ENCODE measurements around the gene LDB3. TPM values are rescaled to one million over a fixed set of nuclear protein-coding genes. Genes with fewer than 3 reads are reported as not detected.

The LDB3 gene
- polyA plus RNA-seq, 1 donor (not counting 4 experiments of a cell fraction or from before 2014, with no cell fraction given): 0.01 TPM

DNA sequence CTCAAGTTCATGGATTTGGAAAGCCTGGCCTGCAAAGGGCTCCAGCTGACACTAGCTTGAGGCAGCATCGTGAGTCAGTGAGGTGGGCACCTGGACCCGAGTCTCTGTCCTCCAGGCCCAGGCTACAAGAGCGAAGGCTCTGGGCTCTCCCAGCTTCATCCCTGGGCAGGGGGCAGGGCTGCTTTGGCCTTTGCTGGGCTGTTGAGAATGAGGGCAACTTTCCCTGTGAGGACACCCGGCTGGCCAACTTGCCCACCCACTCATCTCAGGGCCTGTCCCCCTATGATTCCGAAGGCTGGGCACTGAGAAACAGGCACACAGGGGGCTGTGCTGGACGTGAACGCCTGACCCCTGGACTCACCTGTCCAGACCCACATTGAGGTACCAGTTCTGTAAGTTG is 24.4 kb downstream of the LDB3 start:
- dilution Hi-C loops (cut with MboI; ENCODE audit: extremely low pct_ligation_motif_present, low sequenced_read_pairs): no loop called here
- no peak overlapping the region for H2AFZ ChIP-seq (ENCODE audit: control insufficient read depth, low read length)
- FAIRE-seq: no peak

DNA sequence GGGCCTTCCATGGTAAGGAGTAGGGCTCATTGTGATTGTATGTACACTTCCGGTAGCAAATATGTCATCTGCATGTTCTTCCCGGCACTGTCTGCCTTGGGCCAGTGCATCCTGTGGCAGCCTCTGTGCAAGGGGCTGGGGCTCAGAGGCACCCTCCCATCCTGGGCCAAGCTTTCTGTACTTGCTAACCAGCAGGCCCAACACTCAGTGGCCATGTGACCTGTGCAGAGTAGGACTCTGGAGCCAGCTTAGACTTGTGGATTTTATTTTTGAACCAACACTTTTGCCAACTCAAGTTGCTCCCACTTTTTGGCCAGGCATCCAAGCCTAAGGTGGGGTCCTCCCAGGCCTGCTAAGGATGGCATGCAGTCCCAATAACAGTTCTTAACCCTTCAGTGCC is 25.0 kb downstream of the LDB3 start:
- FAIRE-seq: no peak
- Histone ChIP-seq H3K4me2 (ENCODE audit: control insufficient read depth, extremely low read depth, insufficient read depth, low read depth, low read length) (no peak overlapping the region), H3K27me3 (ENCODE audit: control insufficient read depth, extremely low read depth, insufficient read depth, low read length) (peaks cover 19% of the 10 kb centered on the region), H3K9me1 (ENCODE audit: control insufficient read depth, extremely low read depth, insufficient read depth, low read length) (no peaks in the 10 kb centered on the region), H3K27ac (ENCODE audit: control insufficient read depth, insufficient read depth, low read length) (no peak overlapping the region), H4K20me1 (ENCODE audit: control insufficient read depth, extremely low read depth, insufficient read depth, low read length) (no peaks in the 10 kb centered on the region), H3K4me1 (ENCODE audit: control insufficient read depth, extremely low read depth, insufficient read depth, low read length) (no peaks in the 10 kb centered on the region), H3K9ac (ENCODE audit: control insufficient read depth, extremely low read depth, insufficient read depth, low read length) (no peak overlapping the region), H3K9me3 (ENCODE audit: control insufficient read depth, low read depth, low read length) (no peaks in the 10 kb centered on the region), H3K36me3 (ENCODE audit: control insufficient read depth in 2 of 2, extremely low read depth in 1 of 2, insufficient read depth in 2 of 2, low read length in 2 of 2) (no peaks in the 10 kb centered on the region), H3K4me3 (ENCODE audit: control insufficient read depth in 2 of 3, extremely low read depth in 1 of 3, insufficient read depth in 2 of 3, low read depth in 1 of 3, low read length in 3 of 3) (no peak overlapping the region), H3K79me2 (ENCODE audit: control insufficient read depth, insufficient read depth, low read length) (no peaks in the 10 kb centered on the region), H2AFZ (ENCODE audit: control insufficient read depth, low read length) (no peak overlapping the region)
- dilution Hi-C loops (cut with MboI; ENCODE audit: extremely low pct_ligation_motif_present, low sequenced_read_pairs): no loop called here
- TF ChIP-seq, protein P1, sequence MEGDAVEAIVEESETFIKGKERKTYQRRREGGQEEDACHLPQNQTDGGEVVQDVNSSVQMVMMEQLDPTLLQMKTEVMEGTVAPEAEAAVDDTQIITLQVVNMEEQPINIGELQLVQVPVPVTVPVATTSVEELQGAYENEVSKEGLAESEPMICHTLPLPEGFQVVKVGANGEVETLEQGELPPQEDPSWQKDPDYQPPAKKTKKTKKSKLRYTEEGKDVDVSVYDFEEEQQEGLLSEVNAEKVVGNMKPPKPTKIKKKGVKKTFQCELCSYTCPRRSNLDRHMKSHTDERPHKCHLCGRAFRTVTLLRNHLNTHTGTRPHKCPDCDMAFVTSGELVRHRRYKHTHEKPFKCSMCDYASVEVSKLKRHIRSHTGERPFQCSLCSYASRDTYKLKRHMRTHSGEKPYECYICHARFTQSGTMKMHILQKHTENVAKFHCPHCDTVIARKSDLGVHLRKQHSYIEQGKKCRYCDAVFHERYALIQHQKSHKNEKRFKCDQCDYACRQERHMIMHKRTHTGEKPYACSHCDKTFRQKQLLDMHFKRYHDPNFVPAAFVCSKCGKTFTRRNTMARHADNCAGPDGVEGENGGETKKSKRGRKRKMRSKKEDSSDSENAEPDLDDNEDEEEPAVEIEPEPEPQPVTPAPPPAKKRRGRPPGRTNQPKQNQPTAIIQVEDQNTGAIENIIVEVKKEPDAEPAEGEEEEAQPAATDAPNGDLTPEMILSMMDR (optimal IDR thresholded peaks at IDR 0.05 in 1 of 3, IDR thresholded peaks at IDR 0.05 in 1 of 3, conservative IDR thresholded peaks at IDR 0.05 in 1 of 3; ENCODE audit: extremely low read depth in 1 of 3, insufficient read depth in 2 of 3, low read length in 3 of 3): no peak
- no peak for TF ChIP-seq EZH2 (IDR thresholded peaks at IDR 0.05; ENCODE audit: low read length)
- DNase-seq (ENCODE audit: low read depth, low spot score): no peak

More for the DNA sequence above, 24.4 kb downstream of the LDB3 start:
- Histone ChIP-seq H3K4me1 (ENCODE audit: control insufficient read depth, extremely low read depth, insufficient read depth, low read length) (no peaks in the 10 kb centered on the region), H3K27ac (ENCODE audit: control insufficient read depth, insufficient read depth, low read length) (no peak overlapping the region), H4K20me1 (ENCODE audit: control insufficient read depth, extremely low read depth, insufficient read depth, low read length) (no peaks in the 10 kb centered on the region), H3K9me1 (ENCODE audit: control insufficient read depth, extremely low read depth, insufficient read depth, low read length) (no peaks in the 10 kb centered on the region), H3K4me3 (ENCODE audit: control insufficient read depth in 2 of 3, extremely low read depth in 1 of 3, insufficient read depth in 2 of 3, low read depth in 1 of 3, low read length in 3 of 3) (no peak overlapping the region), H3K9ac (ENCODE audit: control insufficient read depth, extremely low read depth, insufficient read depth, low read length) (no peak overlapping the region), H3K79me2 (ENCODE audit: control insufficient read depth, insufficient read depth, low read length) (no peaks in the 10 kb centered on the region), H3K9me3 (ENCODE audit: control insufficient read depth, low read depth, low read length) (no peaks in the 10 kb centered on the region), H3K27me3 (ENCODE audit: control insufficient read depth, extremely low read depth, insufficient read depth, low read length) (peaks cover 19% of the 10 kb centered on the region), H3K4me2 (ENCODE audit: control insufficient read depth, extremely low read depth, insufficient read depth, low read depth, low read length) (no peak overlapping the region), H3K36me3 (ENCODE audit: control insufficient read depth in 2 of 2, extremely low read depth in 1 of 2, insufficient read depth in 2 of 2, low read length in 2 of 2) (no peaks in the 10 kb centered on the region)
- no peak for DNase-seq (ENCODE audit: low read depth, low spot score)
- TF ChIP-seq EZH2 (IDR thresholded peaks at IDR 0.05; ENCODE audit: low read length): no peak
- TF ChIP-seq, protein P1 (optimal IDR thresholded peaks at IDR 0.05 in 1 of 3, IDR thresholded peaks at IDR 0.05 in 1 of 3, conservative IDR thresholded peaks at IDR 0.05 in 1 of 3; ENCODE audit: extremely low read depth in 1 of 3, insufficient read depth in 2 of 3, low read length in 3 of 3): no peak

All from keratinocyte (primary cell).